GM23338 (cell line): Measurements from ENCODE around the gene MRPS22.

Source experiments
- CREB1 ChIP-seq: fragments of 250-450 bp; sonication (Bioruptor Pico); IDR thresholded peaks from 2 replicates; pipeline ENCODE4 v1.5.0; 2020; ENCODE audit warnings: low read depth, mild to moderate bottlenecking, moderate library complexity
- EZH2 ChIP-seq: fragments of 200-600 bp; sonication (generic); IDR thresholded peaks from one replicate; pipeline ENCODE4 v1.8.0; 2017; ENCODE audit warnings: antibody characterized with exemption, mild to moderate bottlenecking, low read depth; ENCODE audit not compliant: unreplicated experiment
- EZH2phosphoT487 ChIP-seq: fragments of 200-600 bp; sonication (generic); IDR thresholded peaks from one replicate; pipeline ENCODE4 v1.8.1; 2018; ENCODE audit warnings: antibody characterized with exemption; ENCODE audit not compliant: unreplicated experiment
- JUNB ChIP-seq: IDR thresholded peaks from one replicate; pipeline ENCODE4 v1.6.1; 2016; ENCODE audit warnings: antibody characterized with exemption; ENCODE audit not compliant: unreplicated experiment
- NANOG ChIP-seq: IDR thresholded peaks from 2 replicates; pipeline ENCODE4 v1.6.1; 2016; ENCODE audit warnings: antibody characterized with exemption, borderline replicate concordance
- POLR2AphosphoS5 ChIP-seq: IDR thresholded peaks from 2 replicates; pipeline ENCODE4 v1.6.1; 2016; ENCODE audit warnings: antibody characterized with exemption, low read depth
- TF ChIP-seq, protein P1 (sequence below), 2 experiments: fragments of 200-600 bp in 1 of 2; sonication (generic) in 1 of 2; conservative IDR thresholded peaks; 2 replicates each; pipeline versions ENCODE4 v1.5.1 to v1.6.1; 2016 to 2017; ENCODE audit warnings: antibody characterized with exemption in 2 of 2, low read depth in 2 of 2, mild to moderate bottlenecking in 2 of 2, moderate library complexity in 1 of 2
- TF ChIP-seq, protein P2 (sequence below): IDR thresholded peaks from one replicate; pipeline ENCODE4 v1.6.1; 2018; ENCODE audit warnings: antibody characterized with exemption; ENCODE audit not compliant: unreplicated experiment
- TF ChIP-seq, protein P3 (sequence below): IDR thresholded peaks from 2 replicates; pipeline ENCODE4 v1.6.1; 2016; ENCODE audit warnings: antibody characterized with exemption

DNA sequence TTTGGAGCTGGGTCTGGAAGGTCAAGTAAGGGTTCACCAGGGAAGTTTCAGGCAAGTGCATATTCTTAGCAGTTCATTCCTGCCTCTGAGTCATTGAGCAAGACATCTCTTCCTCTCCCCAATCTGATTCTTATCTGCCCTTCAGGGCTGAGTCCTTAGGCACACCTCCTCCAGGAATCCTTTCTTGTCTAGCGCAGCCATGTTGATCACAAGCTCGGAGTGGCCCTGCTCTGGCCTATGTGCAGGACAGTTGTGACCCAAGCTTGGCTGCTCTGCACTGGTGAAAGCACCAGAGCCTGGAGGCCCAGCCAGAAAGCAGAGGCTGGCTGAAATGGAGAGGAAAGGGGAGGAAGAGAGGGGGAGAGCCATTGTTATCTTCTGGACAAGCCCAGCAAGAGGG is 30.9 kb upstream of the MRPS22 start:
- no peak for TF ChIP-seq EZH2
- TF ChIP-seq, protein P1, sequence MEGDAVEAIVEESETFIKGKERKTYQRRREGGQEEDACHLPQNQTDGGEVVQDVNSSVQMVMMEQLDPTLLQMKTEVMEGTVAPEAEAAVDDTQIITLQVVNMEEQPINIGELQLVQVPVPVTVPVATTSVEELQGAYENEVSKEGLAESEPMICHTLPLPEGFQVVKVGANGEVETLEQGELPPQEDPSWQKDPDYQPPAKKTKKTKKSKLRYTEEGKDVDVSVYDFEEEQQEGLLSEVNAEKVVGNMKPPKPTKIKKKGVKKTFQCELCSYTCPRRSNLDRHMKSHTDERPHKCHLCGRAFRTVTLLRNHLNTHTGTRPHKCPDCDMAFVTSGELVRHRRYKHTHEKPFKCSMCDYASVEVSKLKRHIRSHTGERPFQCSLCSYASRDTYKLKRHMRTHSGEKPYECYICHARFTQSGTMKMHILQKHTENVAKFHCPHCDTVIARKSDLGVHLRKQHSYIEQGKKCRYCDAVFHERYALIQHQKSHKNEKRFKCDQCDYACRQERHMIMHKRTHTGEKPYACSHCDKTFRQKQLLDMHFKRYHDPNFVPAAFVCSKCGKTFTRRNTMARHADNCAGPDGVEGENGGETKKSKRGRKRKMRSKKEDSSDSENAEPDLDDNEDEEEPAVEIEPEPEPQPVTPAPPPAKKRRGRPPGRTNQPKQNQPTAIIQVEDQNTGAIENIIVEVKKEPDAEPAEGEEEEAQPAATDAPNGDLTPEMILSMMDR (conservative IDR thresholded peaks at IDR 0.05; ENCODE audit: low read depth in 2 of 2): no peak
- no peak for TF ChIP-seq NANOG
- TF ChIP-seq, protein P2, sequence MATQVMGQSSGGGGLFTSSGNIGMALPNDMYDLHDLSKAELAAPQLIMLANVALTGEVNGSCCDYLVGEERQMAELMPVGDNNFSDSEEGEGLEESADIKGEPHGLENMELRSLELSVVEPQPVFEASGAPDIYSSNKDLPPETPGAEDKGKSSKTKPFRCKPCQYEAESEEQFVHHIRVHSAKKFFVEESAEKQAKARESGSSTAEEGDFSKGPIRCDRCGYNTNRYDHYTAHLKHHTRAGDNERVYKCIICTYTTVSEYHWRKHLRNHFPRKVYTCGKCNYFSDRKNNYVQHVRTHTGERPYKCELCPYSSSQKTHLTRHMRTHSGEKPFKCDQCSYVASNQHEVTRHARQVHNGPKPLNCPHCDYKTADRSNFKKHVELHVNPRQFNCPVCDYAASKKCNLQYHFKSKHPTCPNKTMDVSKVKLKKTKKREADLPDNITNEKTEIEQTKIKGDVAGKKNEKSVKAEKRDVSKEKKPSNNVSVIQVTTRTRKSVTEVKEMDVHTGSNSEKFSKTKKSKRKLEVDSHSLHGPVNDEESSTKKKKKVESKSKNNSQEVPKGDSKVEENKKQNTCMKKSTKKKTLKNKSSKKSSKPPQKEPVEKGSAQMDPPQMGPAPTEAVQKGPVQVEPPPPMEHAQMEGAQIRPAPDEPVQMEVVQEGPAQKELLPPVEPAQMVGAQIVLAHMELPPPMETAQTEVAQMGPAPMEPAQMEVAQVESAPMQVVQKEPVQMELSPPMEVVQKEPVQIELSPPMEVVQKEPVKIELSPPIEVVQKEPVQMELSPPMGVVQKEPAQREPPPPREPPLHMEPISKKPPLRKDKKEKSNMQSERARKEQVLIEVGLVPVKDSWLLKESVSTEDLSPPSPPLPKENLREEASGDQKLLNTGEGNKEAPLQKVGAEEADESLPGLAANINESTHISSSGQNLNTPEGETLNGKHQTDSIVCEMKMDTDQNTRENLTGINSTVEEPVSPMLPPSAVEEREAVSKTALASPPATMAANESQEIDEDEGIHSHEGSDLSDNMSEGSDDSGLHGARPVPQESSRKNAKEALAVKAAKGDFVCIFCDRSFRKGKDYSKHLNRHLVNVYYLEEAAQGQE: no peak
- TF ChIP-seq JUNB: no peak
- no peak for TF ChIP-seq EZH2phosphoT487
- no peak for TF ChIP-seq POLR2AphosphoS5
- TF ChIP-seq CREB1: no peak
- TF ChIP-seq, protein P3, sequence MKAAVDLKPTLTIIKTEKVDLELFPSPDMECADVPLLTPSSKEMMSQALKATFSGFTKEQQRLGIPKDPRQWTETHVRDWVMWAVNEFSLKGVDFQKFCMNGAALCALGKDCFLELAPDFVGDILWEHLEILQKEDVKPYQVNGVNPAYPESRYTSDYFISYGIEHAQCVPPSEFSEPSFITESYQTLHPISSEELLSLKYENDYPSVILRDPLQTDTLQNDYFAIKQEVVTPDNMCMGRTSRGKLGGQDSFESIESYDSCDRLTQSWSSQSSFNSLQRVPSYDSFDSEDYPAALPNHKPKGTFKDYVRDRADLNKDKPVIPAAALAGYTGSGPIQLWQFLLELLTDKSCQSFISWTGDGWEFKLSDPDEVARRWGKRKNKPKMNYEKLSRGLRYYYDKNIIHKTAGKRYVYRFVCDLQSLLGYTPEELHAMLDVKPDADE: no peak
